ENCODE measurements around the gene CUBN.

The CUBN gene

DNA sequence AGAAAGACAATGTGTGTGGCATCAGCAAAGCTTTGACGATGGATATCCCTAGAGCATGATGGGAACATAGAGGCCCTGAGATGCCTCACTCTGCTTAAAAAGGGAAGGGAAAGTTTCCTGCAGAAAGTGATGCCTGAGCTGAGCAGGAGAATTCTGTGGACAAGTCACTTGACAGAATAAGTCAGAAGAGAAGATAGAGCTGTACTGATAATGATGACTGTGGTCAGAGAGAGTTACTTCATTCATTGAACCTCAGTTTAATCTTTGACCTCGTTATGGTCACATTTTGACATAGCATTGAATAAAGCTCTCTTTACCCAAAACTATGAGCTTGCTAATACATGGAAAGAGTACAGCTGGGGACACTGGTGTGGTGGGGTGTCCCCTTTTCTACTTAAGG, 7.6 kb downstream of the CUBN start:
- H3K4me1 ChIP-seq (ENCODE audit: low read depth, poor library complexity, severe bottlenecking) = no peaks in the 10 kb centered on the region
- no peak overlapping the region for H3K27ac ChIP-seq
- H3K4me3 ChIP-seq (IDR thresholded peaks at IDR 0.05; ENCODE audit: insufficient read depth, low read depth, low read length) = no peak overlapping the region
- H3K4me2 ChIP-seq = no peak overlapping the region
- TF ChIP-seq, protein P1, sequence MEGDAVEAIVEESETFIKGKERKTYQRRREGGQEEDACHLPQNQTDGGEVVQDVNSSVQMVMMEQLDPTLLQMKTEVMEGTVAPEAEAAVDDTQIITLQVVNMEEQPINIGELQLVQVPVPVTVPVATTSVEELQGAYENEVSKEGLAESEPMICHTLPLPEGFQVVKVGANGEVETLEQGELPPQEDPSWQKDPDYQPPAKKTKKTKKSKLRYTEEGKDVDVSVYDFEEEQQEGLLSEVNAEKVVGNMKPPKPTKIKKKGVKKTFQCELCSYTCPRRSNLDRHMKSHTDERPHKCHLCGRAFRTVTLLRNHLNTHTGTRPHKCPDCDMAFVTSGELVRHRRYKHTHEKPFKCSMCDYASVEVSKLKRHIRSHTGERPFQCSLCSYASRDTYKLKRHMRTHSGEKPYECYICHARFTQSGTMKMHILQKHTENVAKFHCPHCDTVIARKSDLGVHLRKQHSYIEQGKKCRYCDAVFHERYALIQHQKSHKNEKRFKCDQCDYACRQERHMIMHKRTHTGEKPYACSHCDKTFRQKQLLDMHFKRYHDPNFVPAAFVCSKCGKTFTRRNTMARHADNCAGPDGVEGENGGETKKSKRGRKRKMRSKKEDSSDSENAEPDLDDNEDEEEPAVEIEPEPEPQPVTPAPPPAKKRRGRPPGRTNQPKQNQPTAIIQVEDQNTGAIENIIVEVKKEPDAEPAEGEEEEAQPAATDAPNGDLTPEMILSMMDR (conservative IDR thresholded peaks at IDR 0.05; ENCODE audit: low read depth, low read length) = no peak
- no peak overlapping the region for H3K9ac ChIP-seq
- H3K27me3 ChIP-seq (ENCODE audit: insufficient read depth, low read depth) = no peaks in the 10 kb centered on the region
- H2AFZ ChIP-seq (ENCODE audit: low read depth) = no peak overlapping the region
- no peaks in the 10 kb centered on the region for H3K36me3 ChIP-seq (ENCODE audit: insufficient read depth)
- no peaks in the 10 kb centered on the region for H3K79me2 ChIP-seq (ENCODE audit: insufficient read depth, low read depth)
- no peaks in the 10 kb centered on the region for H4K20me1 ChIP-seq (ENCODE audit: insufficient read depth)

GRCh38 chr10:17120694-17121093, 8.9 kb downstream of the CUBN start:
- TF ChIP-seq, protein P1 (conservative IDR thresholded peaks at IDR 0.05; ENCODE audit: low read depth, low read length) = no peak
- no peaks in the 10 kb centered on the region for H3K4me1 ChIP-seq (ENCODE audit: low read depth, poor library complexity, severe bottlenecking)

DNA sequence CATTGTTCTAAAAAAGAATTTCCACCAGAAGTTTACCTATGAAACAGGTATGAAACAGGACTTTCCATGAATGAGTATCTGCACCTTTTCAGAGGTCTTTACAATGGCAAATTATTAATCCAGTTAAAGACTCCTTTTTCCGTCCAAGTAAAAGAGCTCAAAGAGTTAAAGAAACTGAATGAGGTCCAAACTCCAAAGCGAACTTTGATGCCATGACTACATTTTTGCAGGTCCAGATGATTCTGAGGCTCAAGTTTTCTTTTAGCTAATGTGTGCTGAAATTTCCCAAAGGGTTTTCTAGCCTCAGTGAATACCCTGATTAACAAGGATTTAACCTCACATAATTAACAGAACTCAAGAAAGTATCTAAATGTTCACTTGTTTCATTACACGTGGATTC, 9.8 kb downstream of the CUBN start:
- TF ChIP-seq, protein P1 (conservative IDR thresholded peaks at IDR 0.05; ENCODE audit: low read depth, low read length) = no peak
- no peak overlapping the region for H2AFZ ChIP-seq (ENCODE audit: low read depth)
- H3K4me1 ChIP-seq (ENCODE audit: low read depth, poor library complexity, severe bottlenecking) = no peaks in the 10 kb centered on the region
- H3K27ac ChIP-seq = no peak overlapping the region
- H4K20me1 ChIP-seq (ENCODE audit: insufficient read depth) = no peaks in the 10 kb centered on the region
- no peak overlapping the region for H3K9ac ChIP-seq
- no peaks in the 10 kb centered on the region for H3K36me3 ChIP-seq (ENCODE audit: insufficient read depth)
- no peaks in the 10 kb centered on the region for H3K27me3 ChIP-seq (ENCODE audit: insufficient read depth, low read depth)
- H3K79me2 ChIP-seq (ENCODE audit: insufficient read depth, low read depth) = no peaks in the 10 kb centered on the region
- H3K4me2 ChIP-seq = no peak overlapping the region
- no peak overlapping the region for H3K4me3 ChIP-seq (IDR thresholded peaks at IDR 0.05; ENCODE audit: insufficient read depth, low read depth, low read length)

More at GRCh38 chr10:17120694-17121093, 8.9 kb downstream of the CUBN start:
- no peak overlapping the region for H3K4me2 ChIP-seq
- no peak overlapping the region for H2AFZ ChIP-seq (ENCODE audit: low read depth)
- no peak overlapping the region for H3K9ac ChIP-seq
- no peaks in the 10 kb centered on the region for H3K36me3 ChIP-seq (ENCODE audit: insufficient read depth)
- H3K79me2 ChIP-seq (ENCODE audit: insufficient read depth, low read depth) = no peaks in the 10 kb centered on the region
- no peaks in the 10 kb centered on the region for H3K27me3 ChIP-seq (ENCODE audit: insufficient read depth, low read depth)
- no peaks in the 10 kb centered on the region for H4K20me1 ChIP-seq (ENCODE audit: insufficient read depth)
- no peak overlapping the region for H3K27ac ChIP-seq
- no peak overlapping the region for H3K4me3 ChIP-seq (IDR thresholded peaks at IDR 0.05; ENCODE audit: insufficient read depth, low read depth, low read length)

DNA sequence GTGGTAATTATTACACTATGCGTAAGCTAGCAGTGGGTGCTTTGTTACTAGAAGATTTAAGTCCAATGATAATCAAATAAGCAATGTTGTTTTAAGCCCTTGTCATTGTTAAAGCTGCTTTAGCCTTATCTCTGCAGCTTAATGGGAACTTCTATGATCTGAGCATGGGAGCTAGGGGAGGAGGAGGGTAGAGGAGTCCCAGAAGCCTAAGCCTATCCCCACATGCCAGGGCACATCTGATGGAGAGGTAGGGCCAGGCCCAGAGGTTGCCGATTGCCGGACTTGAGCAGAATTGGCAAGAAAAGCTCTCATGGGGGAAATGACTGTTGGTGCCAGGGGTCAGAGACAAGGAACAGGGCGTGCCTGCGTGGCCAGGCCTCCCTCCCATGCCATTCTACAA, 13.4 kb downstream of the CUBN start:
- Histone ChIP-seq H3K4me3 (IDR thresholded peaks at IDR 0.05; ENCODE audit: insufficient read depth, low read depth, low read length) (no peak overlapping the region), H3K4me1 (ENCODE audit: low read depth, poor library complexity, severe bottlenecking) (no peaks in the 10 kb centered on the region), H3K9ac (no peak overlapping the region), H2AFZ (ENCODE audit: low read depth) (no peak overlapping the region), H3K79me2 (ENCODE audit: insufficient read depth, low read depth) (no peaks in the 10 kb centered on the region), H3K27ac (no peak overlapping the region), H3K36me3 (ENCODE audit: insufficient read depth) (no peaks in the 10 kb centered on the region), H4K20me1 (ENCODE audit: insufficient read depth) (no peaks in the 10 kb centered on the region), H3K4me2 (no peak overlapping the region), H3K27me3 (ENCODE audit: insufficient read depth, low read depth) (no peaks in the 10 kb centered on the region)
- TF ChIP-seq, protein P1 (conservative IDR thresholded peaks at IDR 0.05; ENCODE audit: low read depth, low read length) = no peak
